Endothelial cell of umbilical vein (primary cell): ENCODE data around the gene CREG2. TPM values are rescaled to one million over a fixed set of nuclear protein-coding genes. Genes with fewer than 3 reads are reported as not detected.

Source experiments
- BruUV-seq: library from RNA; stranded (reverse); fragments of 400-500 nt; replicated peaks from 2 replicates; lab custom pipeline; 2021; lab: Mats Ljungman, UMichigan
- CTCF ChIA-PET: fragments of 300-600, 350-600 bp; sonication (Branson Sonifier 250); formaldehyde crosslinking; loops from one replicate; lab custom pipeline; 2021; ENCODE audit warnings: antibody characterized with exemption, inconsistent platforms; lab: Charles Lee
- POLR2A ChIA-PET: fragments of 300-600, 350-600 bp; sonication (Branson Sonifier 250); formaldehyde crosslinking; loops from one replicate; lab custom pipeline; 2021; ENCODE audit warnings: antibody characterized with exemption, inconsistent platforms; lab: Charles Lee
- DNase-seq: peaks from one replicate; pipeline ENCODE4 v3.0.0-alpha.2; 2011; ENCODE audit warnings: low read depth, low spot score
- FAIRE-seq: peaks from 2 replicates; lab custom pipeline; 2011; peaks lifted over from hg19 to GRCh38; lab: Jason Lieb, UNC
- H2AFZ ChIP-seq: 2 replicates; pipeline ENCODE4 v1.6.0; 2012; ENCODE audit warnings: low read depth, low read length, control low read depth, inconsistent platforms
- H3K27ac ChIP-seq: 2 replicates; pipeline ENCODE4 v1.5.1; 2011; ENCODE audit warnings: low read depth, mild to moderate bottlenecking, control low read depth, low read length, moderate library complexity; ENCODE audit not compliant: insufficient read depth
- H3K27me3 ChIP-seq, 2 experiments: 2 replicates each; pipeline versions ENCODE4 v1.6.0 to v1.6.1; 2011; ENCODE audit warnings: low read length in 2 of 2, mixed read lengths in 1 of 2; ENCODE audit not compliant: control insufficient read depth in 2 of 2, insufficient read depth in 2 of 2
- H3K36me3 ChIP-seq, 2 experiments: 2 replicates in 1 of 2; 3 replicates in 1 of 2; pipeline ENCODE4 v1.5.1; 2011; ENCODE audit warnings: low read length in 2 of 2, mild to moderate bottlenecking in 1 of 2, moderate library complexity in 1 of 2; ENCODE audit not compliant: control insufficient read depth in 2 of 2, insufficient read depth in 2 of 2; ENCODE audit errors: extremely low read depth in 1 of 2
- H3K4me1 ChIP-seq: 3 replicates; pipeline ENCODE4 v1.5.1; 2011; ENCODE audit warnings: mild to moderate bottlenecking, low read length; ENCODE audit not compliant: control insufficient read depth, insufficient read depth; ENCODE audit errors: extremely low read depth
- H3K4me2 ChIP-seq: 2 replicates; pipeline ENCODE4 v1.6.1; 2011; ENCODE audit warnings: low read length, control low read depth, mixed read lengths; ENCODE audit not compliant: insufficient read depth
- H3K4me3 ChIP-seq, 3 experiments: fragments of 200-600 bp in 1 of 3; sonication (generic), shearing (Covaris generic) in 1 of 3; replicated peaks in 1 of 3; 2 replicates each; pipeline ENCODE4 v1.5.1; 2011 to 2016; ENCODE audit warnings: control low read depth in 3 of 3, low read length in 3 of 3, mild to moderate bottlenecking in 2 of 3, inconsistent platforms in 1 of 3, low read depth in 1 of 3, moderate library complexity in 1 of 3; ENCODE audit not compliant: insufficient read depth in 1 of 3
- H3K79me2 ChIP-seq: 2 replicates; pipeline ENCODE4 v1.6.0; 2012; ENCODE audit warnings: low read length, inconsistent platforms; ENCODE audit not compliant: control insufficient read depth, insufficient read depth
- H3K9ac ChIP-seq: replicated peaks from 2 replicates; pipeline ENCODE3; 2011; ENCODE audit warnings: low read length, control low read depth; ENCODE audit not compliant: insufficient read depth; ENCODE audit errors: extremely low read depth
- H3K9me1 ChIP-seq: replicated peaks from 3 replicates; pipeline ENCODE4 v1.6.0; 2011; ENCODE audit warnings: mild to moderate bottlenecking, low read length; ENCODE audit not compliant: control insufficient read depth, insufficient read depth; ENCODE audit errors: extremely low read depth
- H3K9me3 ChIP-seq: replicated peaks from 2 replicates; pipeline ENCODE4 v1.5.1; 2012; ENCODE audit warnings: low read length, inconsistent platforms; ENCODE audit not compliant: control insufficient read depth, insufficient read depth
- H4K20me1 ChIP-seq: replicated peaks from 2 replicates; pipeline ENCODE3; 2011; ENCODE audit warnings: mild to moderate bottlenecking, low read length; ENCODE audit not compliant: control insufficient read depth, insufficient read depth; ENCODE audit errors: extremely low read depth
- CTCF ChIP-seq, 2 donors: IDR thresholded peaks; 1 replicate in 1 of 2; 2 replicates in 1 of 2; pipeline ENCODE4 v1.5.1; 2011; ENCODE audit warnings: low read length in 2 of 2, mild to moderate bottlenecking in 2 of 2, moderate library complexity in 2 of 2, control low read depth in 1 of 2, inconsistent platforms in 1 of 2, low read depth in 1 of 2; ENCODE audit not compliant: insufficient read depth in 1 of 2; ENCODE audit errors: extremely low read depth in 1 of 2
- EZH2 ChIP-seq: IDR thresholded peaks from 2 replicates; pipeline ENCODE4 v1.6.1; 2012; ENCODE audit warnings: borderline replicate concordance, low read depth, mild to moderate bottlenecking, moderate library complexity, low read length, inconsistent platforms; ENCODE audit not compliant: severe bottlenecking
- FOS ChIP-seq: IDR thresholded peaks from 2 replicates; pipeline ENCODE4 v1.6.1; 2011; ENCODE audit warnings: mild to moderate bottlenecking, low read length, moderate library complexity, borderline replicate concordance; ENCODE audit not compliant: insufficient read depth
- GATA2 ChIP-seq: IDR thresholded peaks from 2 replicates; pipeline ENCODE4 v1.7.0; 2011; ENCODE audit warnings: low read depth, mild to moderate bottlenecking, moderate library complexity, mixed read lengths, low read length; ENCODE audit not compliant: insufficient read length, insufficient read depth
- JUN ChIP-seq: IDR thresholded peaks from 2 replicates; pipeline ENCODE4 v1.6.1; 2011; ENCODE audit warnings: borderline replicate concordance, low read depth; ENCODE audit not compliant: insufficient read length, insufficient read depth
- MAX ChIP-seq: IDR thresholded peaks from 2 replicates; pipeline ENCODE4 v1.6.1; 2011; ENCODE audit not compliant: insufficient read depth, insufficient read length
- MYC ChIP-seq: IDR thresholded peaks from one replicate; pipeline ENCODE4 v1.6.1; 2011; ENCODE audit warnings: mild to moderate bottlenecking, low read depth, low read length
- POLR2A ChIP-seq: IDR thresholded peaks from 2 replicates; pipeline ENCODE4 v1.6.1; 2012; ENCODE audit warnings: low read depth, mild to moderate bottlenecking, control low read depth, low read length
- POLR2AphosphoS5 ChIP-seq: IDR thresholded peaks from 2 replicates; pipeline ENCODE4 v1.6.1; 2012; ENCODE audit warnings: low read depth, mild to moderate bottlenecking, control low read depth, low read length, moderate library complexity; ENCODE audit not compliant: insufficient read depth
- dilution Hi-C: fragments of 300-500 bp; cut with MboI; formaldehyde crosslinking; loops from one replicate; pipeline ENCODE4 v1.15.0; 2019; ENCODE audit warnings: low sequenced_read_pairs; ENCODE audit not compliant: extremely low pct_ligation_motif_present
- intact Hi-C: fragments of 100-400 bp; cut with micrococcal nuclease; formaldehyde crosslinking; loops from one replicate; pipeline ENCODE4 v1.10.0; 2022
- polyA plus RNA-seq, 4 experiments: library from polyadenylated mRNA; depleted of rRNA in 3 of 4; stranded (reverse) in 3 of 4; unstranded in 1 of 4; fragments of >200 nt; gene quantifications; 2 replicates each; pipeline versions ENCODE4 v1.2.1 to v1.2.3, GENCODE V29; 2011 to 2012; ENCODE audit warnings: missing spikeins in 1 of 4
- total RNA-seq: library from RNA; stranded (reverse); gene quantifications from 2 replicates; pipeline ENCODE4 v1.2.3, GENCODE V29; 2021

Gene CREG2
- total and polyA plus RNA-seq, 2 donors (not counting 3 experiments of a cell fraction or from before 2014, with no cell fraction given) = 0.48 to 2.0 TPM

- peaks cover 12 to 20% of the 10 kb centered on the region in 2 experiments for H3K27me3 ChIP-seq
- BruUV-seq = no TSS peak
- H3K9me3 ChIP-seq = no peaks in the 10 kb centered on the region
- H3K36me3 ChIP-seq = no peaks in the 10 kb centered on the region
- no peak overlapping the region for H3K4me3 ChIP-seq
- intact Hi-C loops (no loop called here), dilution Hi-C loops (no loop called here)
- no peak overlapping the region for H3K4me2 ChIP-seq
- no peaks in the 10 kb centered on the region for H3K79me2 ChIP-seq
- TF ChIP-seq MYC (no peak), FOS (no peak), GATA2 (no peak), MAX (no peak)
- FAIRE-seq (no peak), DNase-seq (no peak)
- H4K20me1 ChIP-seq = no peaks in the 10 kb centered on the region
- POLR2A ChIA-PET = no interaction called here
- no peak overlapping the region for H3K27ac ChIP-seq
- CTCF ChIA-PET = interaction anchor here (1.2 to 1.5 kb wide), 2 partner anchors 15 to 23 kb away, joined by 3 to 4 read pairs; no protein-coding TSS in a partner anchor
- H3K9me1 ChIP-seq = no peaks in the 10 kb centered on the region
- H3K4me1 ChIP-seq = no peaks in the 10 kb centered on the region
- no peak overlapping the region for H2AFZ ChIP-seq
- no peak overlapping the region for H3K9ac ChIP-seq
Observed at GRCh38 chr2:101364878-101365277, 22.4 kb downstream of the CREG2 start.

GRCh38 chr2:101362777-101363176, 24.5 kb downstream of the CREG2 start:
- no peaks in the 10 kb centered on the region for H4K20me1 ChIP-seq
- no peak overlapping the region for H2AFZ ChIP-seq
- FAIRE-seq (no peak), DNase-seq (no peak)
- TF ChIP-seq JUN (no peak), FOS (no peak), POLR2AphosphoS5 (no peak), MAX (no peak), POLR2A (no peak), MYC (no peak), EZH2 (no peak), CTCF (IDR thresholded peaks at IDR 0.05; ENCODE audit: extremely low read depth in 1 of 2, insufficient read depth in 1 of 2, low read depth in 1 of 2, low read length in 2 of 2) (no peak)
- no TSS peak for BruUV-seq
- no peak overlapping the region for H3K9ac ChIP-seq
- no peaks in the 10 kb centered on the region for H3K36me3 ChIP-seq
- no peaks in the 10 kb centered on the region for H3K9me3 ChIP-seq
- H3K4me2 ChIP-seq = no peak overlapping the region
- H3K27me3 ChIP-seq = peaks cover 12 to 20% of the 10 kb centered on the region in 2 experiments
- no peak overlapping the region for H3K4me3 ChIP-seq
- intact Hi-C loops = no loop called here
- H3K27ac ChIP-seq = no peak overlapping the region
- POLR2A ChIA-PET = no interaction called here
- no peaks in the 10 kb centered on the region for H3K79me2 ChIP-seq
- H3K4me1 ChIP-seq = no peaks in the 10 kb centered on the region
- CTCF ChIA-PET = interaction anchor here (1.0 to 2.6 kb wide), 6 partner anchors 9 to 36 kb away, joined by 3 to 13 read pairs (median 4); no protein-coding TSS in a partner anchor
- dilution Hi-C loops = no loop called here
- H3K9me1 ChIP-seq = no peaks in the 10 kb centered on the region
